Erythroblast (primary cell): ENCODE data around the gene DPM1.

Experiments
- GATA1 ChIP-seq: IDR thresholded peaks from 2 replicates; pipeline ENCODE4 v1.6.1; 2011; ENCODE audit warnings: low read depth, mild to moderate bottlenecking, control low read depth, low read length, moderate library complexity
- POLR2A ChIP-seq: IDR thresholded peaks from 2 replicates; pipeline ENCODE4 v1.6.1; 2011; ENCODE audit warnings: mild to moderate bottlenecking, low read length

DNA sequence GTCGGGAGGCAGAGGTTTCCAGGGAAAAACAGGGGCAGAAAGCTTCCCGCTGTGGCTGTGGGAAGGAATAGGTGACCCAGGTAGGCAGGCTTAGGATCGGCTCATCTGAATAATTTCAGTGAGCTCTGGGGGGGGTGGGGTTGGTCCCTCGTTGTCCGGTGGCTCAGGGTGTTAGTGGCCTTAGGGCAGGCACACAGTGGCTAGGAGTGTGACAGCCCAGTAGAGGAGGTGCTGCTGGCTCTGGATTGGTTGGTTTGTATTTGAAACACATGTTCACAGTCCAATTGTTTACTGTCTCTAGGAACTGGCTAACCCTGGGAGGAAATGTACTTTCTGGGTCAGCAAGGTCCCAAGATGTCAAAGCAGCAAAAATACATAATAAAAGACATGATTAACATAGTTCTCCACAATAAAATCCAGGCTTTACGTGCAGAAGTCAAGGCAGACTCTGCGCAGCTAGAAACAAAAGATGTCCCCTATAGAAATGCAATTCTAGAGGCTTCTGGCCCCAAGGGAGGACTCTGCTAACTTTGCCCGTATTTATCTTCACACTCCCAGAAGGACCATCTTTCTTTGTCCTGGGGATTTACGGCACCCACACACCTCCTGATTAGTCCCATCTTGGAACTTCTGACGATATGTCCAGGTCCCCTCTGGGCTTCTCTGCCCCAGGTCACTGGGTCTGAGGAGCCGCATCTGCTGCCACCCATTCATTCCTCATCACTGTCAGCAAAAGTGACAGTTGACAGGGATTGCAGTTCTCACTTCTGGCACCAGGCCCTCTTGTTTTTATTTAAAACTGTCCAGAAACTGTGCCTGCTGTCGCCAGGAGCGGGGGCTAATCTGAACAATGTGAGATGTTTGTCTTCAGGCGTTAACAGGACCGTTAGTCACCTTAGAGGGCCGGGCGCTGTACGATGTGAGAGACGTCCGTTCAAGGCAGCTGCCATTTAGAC lies 19.0 kb upstream of the DPM1 start:
- no peak for TF ChIP-seq POLR2A
- TF ChIP-seq GATA1, result no peak
